DND-41 (cell line): ENCODE measurements around the gene FJX1.

ENCODE experiments used
- CTCF ChIP-seq: IDR thresholded peaks from 2 replicates; pipeline ENCODE4 v1.5.1; 2012; ENCODE audit warnings: borderline replicate concordance, low read length, moderate library complexity, mild to moderate bottlenecking; ENCODE audit not compliant: poor library complexity, severe bottlenecking; ENCODE audit errors: extremely low read depth
- EZH2 ChIP-seq: IDR thresholded peaks from 3 replicates; pipeline ENCODE4 v1.6.1; 2012; ENCODE audit warnings: borderline replicate concordance, low read depth, mild to moderate bottlenecking, moderate library complexity, low read length, inconsistent platforms; ENCODE audit not compliant: severe bottlenecking

GRCh38 chr11:35609656-35610055 is 8.6 kb upstream of the FJX1 start:
- TF ChIP-seq CTCF (no peak), EZH2 (no peak)
